ENCODE data around the gene C15orf39.
A peak's percentile ranks its signal among the peaks of the same experiment; 100 is the strongest.

The C15orf39 gene

DNA sequence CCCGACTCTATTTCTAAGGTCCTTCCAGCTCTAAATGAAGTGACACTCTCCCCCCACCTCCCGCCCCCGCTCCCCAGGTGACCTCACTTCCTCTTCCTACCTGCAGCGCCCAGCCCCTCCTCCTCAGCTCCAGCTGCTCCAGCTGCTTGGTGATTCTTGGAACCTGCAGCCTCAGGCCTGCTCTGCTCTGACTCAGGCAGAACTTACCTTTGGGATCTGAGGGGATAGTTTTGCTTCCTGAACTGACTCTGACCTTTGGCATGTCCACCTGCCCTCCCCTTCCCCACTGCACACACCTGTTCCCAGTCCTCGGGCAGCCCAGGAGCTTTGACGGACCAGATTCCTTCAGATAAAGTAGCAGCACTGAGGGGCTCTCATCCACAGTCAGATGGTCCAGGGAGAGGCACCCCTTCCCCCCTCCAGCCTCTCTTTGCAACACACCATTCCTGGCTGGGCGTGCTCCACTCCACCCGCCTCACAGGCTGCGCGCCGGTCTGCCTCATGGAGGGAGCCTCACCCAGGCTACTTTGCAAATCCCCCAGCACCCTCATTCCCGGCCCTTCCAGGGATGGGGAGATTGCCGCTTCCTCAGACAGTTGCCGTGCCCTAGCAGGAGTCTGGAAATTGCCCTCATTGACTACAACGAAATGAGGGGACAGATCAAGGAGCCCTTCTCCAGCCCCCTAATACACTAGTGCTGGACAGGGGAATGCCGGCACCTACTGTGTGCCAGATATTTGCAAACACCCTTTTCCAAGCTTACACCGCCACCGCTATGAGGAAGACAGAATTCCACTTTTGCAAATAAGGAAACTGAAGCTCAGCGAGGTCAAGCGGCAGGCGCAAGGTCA lies 692 bp upstream of the C15orf39 start:
- Histone ChIP-seq H3K4me2 (ENCODE audit: low read depth, low read length, poor library complexity, severe bottlenecking) (peak overlapping the region; percentile 55), H3K36me3 (ENCODE audit: low read length) (no peaks in the 10 kb centered on the region), H3K27me3 (ENCODE audit: low read length) (no peaks in the 10 kb centered on the region), H3K79me2 (ENCODE audit: insufficient read depth, low read length) (peaks cover 39% of the 10 kb centered on the region), H2AFZ (ENCODE audit: low read depth, low read length, severe bottlenecking) (peak overlapping the region; percentile 44), H3K9ac (ENCODE audit: low read length) (peak overlapping the region; percentile 97), H4K20me1 (ENCODE audit: low read depth, low read length) (peaks cover 10% of the 10 kb centered on the region; the same call in 1 of the 2 replicates), H3K9me3 (ENCODE audit: insufficient read depth, low read length) (no peaks in the 10 kb centered on the region), H3K9me2 (replicated peaks; ENCODE audit: insufficient read depth, low read length) (no peaks in the 10 kb centered on the region), H3F3A (ENCODE audit: insufficient read depth) (no peaks in the 10 kb centered on the region), H3K27ac (ENCODE audit: low read depth, low read length) (no peak overlapping the region), H3K4me3 (ENCODE audit: insufficient read depth, low read length, poor library complexity, severe bottlenecking) (peak overlapping the region; percentile 96)
- no peak for TF ChIP-seq EZH2phosphoT487 (conservative IDR thresholded peaks at IDR 0.05; ENCODE audit: low read length)
- TF ChIP-seq, protein P1, sequence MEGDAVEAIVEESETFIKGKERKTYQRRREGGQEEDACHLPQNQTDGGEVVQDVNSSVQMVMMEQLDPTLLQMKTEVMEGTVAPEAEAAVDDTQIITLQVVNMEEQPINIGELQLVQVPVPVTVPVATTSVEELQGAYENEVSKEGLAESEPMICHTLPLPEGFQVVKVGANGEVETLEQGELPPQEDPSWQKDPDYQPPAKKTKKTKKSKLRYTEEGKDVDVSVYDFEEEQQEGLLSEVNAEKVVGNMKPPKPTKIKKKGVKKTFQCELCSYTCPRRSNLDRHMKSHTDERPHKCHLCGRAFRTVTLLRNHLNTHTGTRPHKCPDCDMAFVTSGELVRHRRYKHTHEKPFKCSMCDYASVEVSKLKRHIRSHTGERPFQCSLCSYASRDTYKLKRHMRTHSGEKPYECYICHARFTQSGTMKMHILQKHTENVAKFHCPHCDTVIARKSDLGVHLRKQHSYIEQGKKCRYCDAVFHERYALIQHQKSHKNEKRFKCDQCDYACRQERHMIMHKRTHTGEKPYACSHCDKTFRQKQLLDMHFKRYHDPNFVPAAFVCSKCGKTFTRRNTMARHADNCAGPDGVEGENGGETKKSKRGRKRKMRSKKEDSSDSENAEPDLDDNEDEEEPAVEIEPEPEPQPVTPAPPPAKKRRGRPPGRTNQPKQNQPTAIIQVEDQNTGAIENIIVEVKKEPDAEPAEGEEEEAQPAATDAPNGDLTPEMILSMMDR (IDR thresholded peaks at IDR 0.05; ENCODE audit: insufficient read depth, low read length, poor library complexity, severe bottlenecking), result no peak

DNA sequence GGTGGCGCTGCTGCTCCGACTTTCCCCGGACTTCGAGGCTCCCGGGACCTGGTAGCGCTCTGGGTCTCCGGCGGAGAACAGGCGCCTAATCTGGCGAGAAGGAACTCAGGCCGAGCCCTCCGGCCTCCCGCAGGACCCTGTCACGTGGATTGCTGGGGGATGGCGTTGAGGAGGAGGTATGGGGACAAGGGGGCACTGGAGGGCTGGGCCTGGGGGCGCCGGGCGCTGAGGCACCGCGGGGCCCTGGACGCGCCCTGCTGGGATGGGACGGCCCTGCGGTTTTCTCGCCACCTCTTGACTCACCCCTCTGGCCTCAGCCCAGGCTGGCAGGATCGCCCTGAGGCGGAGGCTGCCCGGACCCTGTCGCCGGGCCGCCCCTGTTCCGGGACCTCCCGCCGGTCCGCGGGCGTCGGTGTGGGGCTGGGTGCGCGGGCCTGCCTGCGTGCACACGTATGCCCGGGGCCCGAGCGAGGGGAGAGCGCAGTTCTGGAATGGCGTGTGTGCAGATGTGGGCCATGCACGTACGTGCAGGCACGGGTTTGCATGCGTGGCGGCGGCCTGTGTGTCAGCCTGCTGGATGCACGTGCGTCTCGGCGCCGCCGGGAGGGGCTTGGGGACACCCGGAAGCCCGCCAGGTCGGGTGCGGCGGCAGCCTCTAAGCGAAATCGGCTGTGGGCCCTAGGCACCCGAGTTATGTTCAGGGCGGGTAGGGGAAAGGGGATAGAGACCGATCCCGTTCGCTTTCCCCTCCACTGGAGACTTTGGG lies 752 bp downstream of the C15orf39 start:
- H3K9me2 ChIP-seq (replicated peaks; ENCODE audit: insufficient read depth, low read length), result no peaks in the 10 kb centered on the region
- peak overlapping the region; percentile 81 for H3K27ac ChIP-seq (ENCODE audit: low read depth, low read length)
- H3F3A ChIP-seq (ENCODE audit: insufficient read depth), result no peaks in the 10 kb centered on the region
- H3K4me2 ChIP-seq (ENCODE audit: low read depth, low read length, poor library complexity, severe bottlenecking), result peak overlapping the region; percentile 72
- H3K9me3 ChIP-seq (ENCODE audit: insufficient read depth, low read length), result no peaks in the 10 kb centered on the region
- no peaks in the 10 kb centered on the region for H3K36me3 ChIP-seq (ENCODE audit: low read length)
- TF ChIP-seq, protein P1 (IDR thresholded peaks at IDR 0.05; ENCODE audit: insufficient read depth, low read length, poor library complexity, severe bottlenecking), result no peak
- no peak for TF ChIP-seq EZH2phosphoT487 (conservative IDR thresholded peaks at IDR 0.05; ENCODE audit: low read length)
- peaks cover 10% of the 10 kb centered on the region; the same call in 1 of the 2 replicates for H4K20me1 ChIP-seq (ENCODE audit: low read depth, low read length)
- peak overlapping the region; percentile 68 for H2AFZ ChIP-seq (ENCODE audit: low read depth, low read length, severe bottlenecking)
- H3K9ac ChIP-seq (ENCODE audit: low read length), result peak overlapping the region; percentile 97
- peaks cover 52% of the 10 kb centered on the region for H3K79me2 ChIP-seq (ENCODE audit: insufficient read depth, low read length)
- peak overlapping the region; percentile 96 for H3K4me3 ChIP-seq (ENCODE audit: insufficient read depth, low read length, poor library complexity, severe bottlenecking)
- no peaks in the 10 kb centered on the region for H3K27me3 ChIP-seq (ENCODE audit: low read length)

DNA sequence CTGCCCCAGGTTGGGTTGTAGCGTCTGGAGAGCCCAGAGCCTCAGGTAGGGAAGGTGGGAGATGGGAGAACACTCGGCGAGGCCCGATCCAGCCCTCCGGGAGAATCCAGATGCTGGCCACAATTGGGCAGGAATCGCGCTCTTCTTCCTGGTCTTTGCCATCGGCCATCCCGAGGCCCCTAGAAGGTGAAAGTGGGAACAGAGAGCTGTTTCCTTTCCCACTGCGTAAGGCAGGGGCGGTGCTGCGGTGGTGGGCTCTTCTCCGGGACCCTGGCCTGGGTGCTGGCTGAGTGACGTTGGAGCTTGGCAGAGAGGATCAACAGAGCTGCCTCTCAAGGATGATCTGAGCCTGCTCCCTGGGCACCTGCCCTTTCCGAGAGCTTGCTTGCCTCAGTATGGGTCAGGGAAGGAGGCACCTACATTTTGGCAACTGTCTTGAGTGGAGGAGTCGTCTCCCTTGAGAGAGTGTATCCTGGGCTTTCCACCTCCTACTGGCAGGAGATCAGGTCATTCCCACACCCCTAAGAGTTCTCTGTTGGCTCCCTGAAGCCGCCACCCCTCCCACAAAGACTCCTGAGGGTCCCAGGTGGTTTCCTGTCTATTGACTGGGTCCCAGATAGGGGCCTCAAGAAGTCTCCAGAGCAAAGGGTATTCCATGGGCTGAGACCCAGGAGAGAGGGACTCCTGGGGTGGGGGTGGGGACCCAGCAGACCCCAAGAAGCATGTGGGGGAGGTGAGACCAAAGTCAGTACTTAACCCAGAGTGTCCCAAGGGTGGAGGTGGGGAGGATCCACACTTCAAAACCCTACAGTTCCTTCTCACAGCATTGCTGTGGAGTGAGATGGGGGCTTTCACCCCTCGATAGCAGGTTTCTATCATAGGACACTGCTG lies 1.6 kb downstream of the C15orf39 start:
- peaks cover 10% of the 10 kb centered on the region; the same call in 1 of the 2 replicates for H4K20me1 ChIP-seq (ENCODE audit: low read depth, low read length)
- H3K4me3 ChIP-seq (ENCODE audit: insufficient read depth, low read length, poor library complexity, severe bottlenecking), result peak overlapping the region; percentile 96

More for the DNA sequence above, 1.6 kb downstream of the C15orf39 start:
- Histone ChIP-seq H3K36me3 (ENCODE audit: low read length) (no peaks in the 10 kb centered on the region), H3K79me2 (ENCODE audit: insufficient read depth, low read length) (peaks cover 60% of the 10 kb centered on the region), H3K27ac (ENCODE audit: low read depth, low read length) (peak overlapping the region; percentile 81), H3K9ac (ENCODE audit: low read length) (peak overlapping the region; percentile 97), H3K9me3 (ENCODE audit: insufficient read depth, low read length) (no peaks in the 10 kb centered on the region), H3K27me3 (ENCODE audit: low read length) (no peaks in the 10 kb centered on the region), H3K9me2 (replicated peaks; ENCODE audit: insufficient read depth, low read length) (no peaks in the 10 kb centered on the region), H2AFZ (ENCODE audit: low read depth, low read length, severe bottlenecking) (no peak overlapping the region), H3F3A (ENCODE audit: insufficient read depth) (no peaks in the 10 kb centered on the region), H3K4me2 (ENCODE audit: low read depth, low read length, poor library complexity, severe bottlenecking) (peak overlapping the region; percentile 72)
- TF ChIP-seq, protein P1 (IDR thresholded peaks at IDR 0.05; ENCODE audit: insufficient read depth, low read length, poor library complexity, severe bottlenecking), result no peak
- TF ChIP-seq EZH2phosphoT487 (conservative IDR thresholded peaks at IDR 0.05; ENCODE audit: low read length), result no peak

All from SU-DHL-6 (cell line).